ENCODE data around the gene DKK1.
"Not testable (repeated sequence)": the region's sequence is repeated elsewhere in the genome, so short reads cannot be mapped to it uniquely, and the experiment has no call there.

The DKK1 gene

DNA sequence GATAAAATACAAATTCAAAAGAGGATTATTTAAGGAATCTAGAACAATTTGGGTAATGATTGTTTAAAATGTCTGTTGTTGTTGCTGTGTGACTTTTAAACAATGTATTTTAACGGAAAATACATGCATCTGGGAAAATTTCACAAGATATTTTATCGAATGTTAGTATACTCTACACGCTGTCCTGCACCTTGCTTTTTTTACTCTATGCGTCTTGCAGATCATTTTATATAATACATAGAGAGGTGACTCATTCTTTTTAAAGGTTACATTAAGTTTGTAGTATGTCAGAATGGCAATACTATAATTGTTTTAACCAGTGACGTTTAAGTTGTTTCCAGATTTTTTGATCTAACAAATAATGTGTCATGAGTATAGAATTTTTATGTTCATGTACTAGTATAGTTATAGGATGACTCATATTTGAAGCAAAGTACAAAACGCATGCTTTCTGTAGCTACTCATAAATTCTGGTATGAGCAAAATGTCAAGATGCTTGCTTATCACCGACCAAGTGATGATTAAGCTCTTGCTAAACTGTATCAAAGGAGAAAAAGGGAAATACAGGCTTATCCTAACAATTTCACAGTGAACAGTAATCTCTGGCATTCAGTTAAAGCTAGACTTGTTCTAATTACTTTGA lies 4.9 kb downstream of the DKK1 start:
- DNase-seq = no peak

DNA sequence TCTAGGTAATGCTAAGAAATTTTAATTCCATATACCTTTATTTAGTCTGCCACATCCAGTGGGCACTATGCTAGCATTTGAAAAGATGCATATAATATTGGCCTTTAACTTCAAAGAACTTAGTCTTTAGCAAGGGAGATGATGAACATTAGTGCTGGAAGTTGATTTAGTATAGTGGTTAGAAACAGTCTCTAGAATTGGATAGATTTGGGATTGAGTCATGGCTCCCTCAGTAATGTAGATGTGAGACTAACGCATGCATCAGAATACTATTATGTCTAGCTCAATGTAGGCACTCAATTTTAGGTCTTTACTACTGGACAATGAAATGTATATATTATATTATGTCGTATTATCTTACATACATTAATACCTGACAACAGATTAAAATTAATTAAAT lies 5.8 kb downstream of the DKK1 start:
- DNase-seq = no peak

DNA sequence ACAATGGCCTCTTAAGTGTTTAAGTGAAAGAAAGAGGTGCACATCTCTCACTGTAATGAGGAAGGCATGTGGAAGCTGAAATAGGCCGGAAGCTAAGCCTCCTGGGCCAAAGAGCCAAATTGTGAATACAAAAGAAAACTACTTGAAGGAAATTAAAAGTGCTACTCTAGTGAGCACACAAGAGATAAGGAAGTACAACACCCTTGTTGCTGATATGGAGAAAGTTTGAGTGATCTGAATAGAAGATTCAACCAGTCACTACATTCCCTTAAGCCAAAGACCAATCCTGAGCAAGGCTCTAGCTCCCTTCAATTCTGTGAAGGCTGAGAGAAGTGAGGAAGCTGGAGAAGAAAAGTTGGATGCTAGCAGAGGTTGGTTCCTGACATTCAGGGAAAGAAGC lies 8.2 kb downstream of the DKK1 start:
- DNase-seq = no peak

DNA sequence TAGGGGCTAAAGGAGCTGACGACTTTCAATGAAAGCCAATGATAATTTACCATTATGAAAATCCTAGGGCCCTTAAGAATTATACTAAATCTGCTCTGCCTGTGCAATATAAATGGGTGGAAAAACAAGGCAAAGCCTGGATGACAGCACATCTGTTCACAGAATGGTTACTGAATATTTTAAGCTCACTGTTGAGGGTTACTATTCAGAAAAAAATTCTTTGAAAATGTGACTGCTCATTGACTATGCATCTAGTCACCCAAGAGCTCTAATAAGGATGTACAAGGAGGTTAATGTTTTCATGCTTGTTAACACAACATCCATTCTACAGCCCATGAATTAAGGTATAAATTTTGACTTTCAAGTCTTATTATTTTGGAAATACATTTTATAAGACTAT lies 8.9 kb downstream of the DKK1 start:
- DNase-seq = no peak

DNA sequence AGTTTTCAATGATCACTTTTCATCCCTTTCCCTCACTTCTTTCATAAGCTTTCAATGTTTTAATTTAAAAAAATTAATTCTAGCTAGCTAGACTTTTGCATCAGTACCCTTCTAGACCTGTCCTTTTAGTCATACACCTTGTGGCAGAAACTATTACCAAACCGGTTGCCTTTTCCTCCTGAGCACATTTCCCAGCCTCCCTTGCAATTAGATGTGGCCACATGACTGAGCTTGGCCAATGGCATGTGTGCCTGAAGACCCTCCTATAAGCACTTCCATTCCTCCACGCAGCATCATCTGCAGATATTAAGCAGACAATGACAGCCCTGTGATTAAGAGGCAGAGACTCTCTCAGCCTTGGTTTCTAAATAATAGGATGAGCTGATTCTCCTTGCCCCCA lies 12.3 kb downstream of the DKK1 start:
- no peak for DNase-seq

DNA sequence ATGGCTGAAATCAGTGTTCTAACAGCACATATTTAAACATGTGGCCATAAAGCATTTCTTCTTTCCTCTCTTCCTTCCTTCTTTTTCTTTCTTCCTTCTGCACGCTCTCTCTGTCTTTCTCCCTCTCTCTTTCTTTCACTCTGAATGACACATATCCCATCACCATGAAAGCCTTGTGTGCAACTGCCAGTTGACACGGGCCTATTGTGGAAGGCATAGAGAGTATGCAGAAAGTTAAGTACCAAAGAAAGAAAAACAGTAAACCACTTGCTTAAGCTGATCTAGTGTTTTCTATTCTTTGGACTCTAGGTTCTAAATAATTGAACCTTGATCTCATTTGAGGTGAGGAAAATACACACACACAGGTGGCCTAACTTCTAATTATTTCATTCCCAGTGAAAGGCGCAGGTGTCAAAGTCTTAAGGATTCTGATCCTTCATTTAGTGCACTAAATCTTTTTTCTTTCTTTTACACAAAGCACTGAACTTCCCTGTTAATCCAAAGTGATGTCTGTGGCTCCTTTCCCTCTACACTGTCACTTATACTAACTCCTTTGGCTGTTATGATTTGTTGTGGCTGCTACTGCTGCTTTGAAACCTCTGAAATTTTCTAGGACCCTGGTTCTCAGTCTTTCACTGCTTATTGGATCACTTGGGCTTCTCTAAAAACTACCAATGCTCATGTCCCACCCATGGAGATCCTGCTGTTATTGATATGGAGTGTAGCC lies 17.7 kb downstream of the DKK1 start:
- no peak for DNase-seq

DNA sequence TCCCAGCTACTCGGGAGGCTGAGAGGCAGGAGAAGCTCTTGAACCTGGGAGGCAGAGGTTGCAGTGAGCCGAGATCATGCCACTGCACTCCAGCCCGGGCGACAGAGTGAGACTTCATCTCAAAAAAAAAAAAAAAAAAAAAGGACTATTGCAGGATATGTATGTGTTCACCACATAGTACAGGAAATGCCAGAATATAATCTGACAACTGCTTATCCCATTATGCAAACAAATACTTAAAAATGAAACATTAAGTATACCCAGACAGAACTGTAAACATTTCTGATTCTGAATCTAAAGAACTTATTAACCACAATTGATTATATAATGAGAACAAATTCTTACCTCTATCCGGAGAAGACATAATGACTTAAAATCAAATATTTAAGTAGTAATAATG lies 18.7 kb downstream of the DKK1 start:
- no peak for DNase-seq

DNA sequence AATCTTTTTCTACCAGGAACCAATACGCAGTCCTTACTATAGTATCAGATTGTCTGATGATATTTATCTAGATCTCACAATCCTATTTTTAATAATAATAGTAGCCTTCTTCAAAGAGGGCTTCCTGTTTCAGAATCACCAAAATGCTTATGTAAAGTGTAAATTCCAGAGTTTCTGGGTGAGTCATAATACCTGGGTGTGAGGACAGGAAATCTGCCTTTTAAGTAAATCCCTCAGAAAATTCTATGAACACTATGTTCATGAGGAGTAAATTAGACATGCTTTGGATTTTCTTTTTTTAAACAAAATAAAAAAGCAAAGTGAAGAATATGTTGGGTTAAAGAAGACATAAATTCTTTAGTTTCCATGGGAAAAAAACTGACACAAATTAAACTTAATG lies 20.5 kb downstream of the DKK1 start:
- no peak for DNase-seq

DNA sequence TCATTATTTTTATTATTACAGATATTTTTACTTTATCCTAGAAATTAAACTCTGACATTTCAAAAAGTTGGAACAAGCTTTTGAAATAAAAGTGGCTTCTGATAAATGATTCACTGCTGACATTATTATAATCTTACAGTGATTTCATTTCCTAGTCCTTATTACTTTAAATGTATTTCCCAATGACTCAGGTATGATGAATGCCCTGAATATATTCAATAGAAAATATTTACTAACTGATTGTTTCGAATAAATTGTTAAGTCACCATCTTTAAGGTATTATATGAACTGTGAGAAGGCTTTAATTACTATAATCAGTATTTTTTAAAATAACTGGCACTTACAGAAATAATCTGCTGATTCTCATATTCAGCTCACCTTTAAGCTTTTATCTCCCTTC lies 21.6 kb downstream of the DKK1 start:
- no peak for DNase-seq

DNA sequence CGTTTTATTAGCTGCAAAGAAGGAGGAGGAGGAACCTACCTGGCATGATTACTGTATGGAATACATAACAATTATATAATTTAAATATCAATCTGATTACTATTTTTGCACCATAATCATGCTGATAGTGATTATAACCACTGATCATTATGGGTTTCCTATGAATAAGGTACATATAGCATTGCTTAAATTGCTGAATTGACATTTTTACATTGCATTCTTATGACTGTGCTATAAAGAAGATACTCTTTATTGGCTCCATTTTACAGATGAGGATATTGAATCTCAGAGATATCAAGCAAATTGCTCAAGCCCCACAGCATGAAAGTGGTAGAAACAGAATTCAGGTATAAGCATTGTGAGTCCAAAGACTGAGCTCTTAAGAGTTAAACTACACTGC lies 23.1 kb downstream of the DKK1 start:
- no peak for DNase-seq

DNA sequence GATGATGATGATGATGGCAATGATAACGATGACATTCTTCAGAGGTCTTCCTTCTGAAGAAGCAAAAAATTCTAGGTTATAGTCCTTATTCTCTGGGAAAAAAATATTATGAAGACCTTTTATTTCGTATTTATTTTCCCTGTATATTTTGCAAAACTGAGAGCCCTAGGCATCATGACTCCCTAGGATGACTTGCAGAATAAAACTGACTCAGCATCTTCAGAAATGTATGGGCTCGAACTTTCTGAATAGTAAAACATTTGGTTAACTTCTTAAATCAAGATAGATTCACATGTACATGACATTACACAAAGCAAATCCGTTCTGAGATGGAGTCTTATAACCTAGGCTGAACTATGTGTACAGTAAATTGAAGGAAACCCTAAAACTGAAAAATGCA lies 29.4 kb downstream of the DKK1 start:
- no peak for DNase-seq

DNA sequence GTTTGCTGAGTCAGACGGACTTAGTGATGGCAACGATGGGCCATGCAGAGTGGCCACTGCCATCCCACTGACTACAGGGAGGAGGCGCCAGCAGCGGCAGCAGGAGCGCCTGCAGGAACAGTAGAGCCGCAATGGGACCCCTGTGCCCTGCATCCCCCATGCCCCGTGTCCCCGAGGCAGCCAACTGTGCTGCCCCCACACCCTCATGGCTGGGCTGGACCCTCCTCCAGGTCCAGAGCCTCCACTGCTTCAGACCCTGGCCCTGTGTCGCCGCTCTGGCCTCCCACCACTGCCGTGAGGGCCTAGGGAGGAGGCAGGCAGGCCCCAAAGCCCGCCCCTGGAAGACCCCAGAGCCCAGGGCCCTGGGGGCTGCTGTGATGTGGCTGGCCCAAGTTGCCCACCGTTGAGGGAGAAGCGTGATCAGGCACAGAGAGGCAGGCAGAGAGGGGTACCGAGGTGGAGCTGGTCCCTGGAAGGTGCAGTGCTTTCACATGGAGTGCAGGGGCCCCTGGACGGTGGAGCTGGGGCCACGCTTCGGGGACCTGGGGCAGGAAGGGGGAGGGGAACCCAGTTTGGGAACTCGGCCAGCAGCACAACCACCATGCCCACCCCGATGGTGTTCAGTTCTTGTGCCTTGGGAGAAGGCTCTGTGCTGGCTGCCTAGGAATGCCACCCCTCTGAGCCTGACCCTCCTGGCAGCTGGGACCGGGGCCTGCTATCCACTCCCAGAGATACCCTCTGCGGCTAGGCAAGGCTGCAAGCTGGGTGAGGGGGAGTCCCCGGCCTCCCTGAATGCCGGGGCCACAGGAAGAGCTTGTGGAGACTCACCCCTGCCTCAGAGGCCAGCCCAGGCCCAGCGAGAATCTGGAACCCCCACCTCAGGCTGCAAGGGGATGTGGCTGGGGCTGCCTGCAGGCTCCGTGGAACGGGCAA lies 32.6 kb downstream of the DKK1 start:
- no peak for DNase-seq

DNA sequence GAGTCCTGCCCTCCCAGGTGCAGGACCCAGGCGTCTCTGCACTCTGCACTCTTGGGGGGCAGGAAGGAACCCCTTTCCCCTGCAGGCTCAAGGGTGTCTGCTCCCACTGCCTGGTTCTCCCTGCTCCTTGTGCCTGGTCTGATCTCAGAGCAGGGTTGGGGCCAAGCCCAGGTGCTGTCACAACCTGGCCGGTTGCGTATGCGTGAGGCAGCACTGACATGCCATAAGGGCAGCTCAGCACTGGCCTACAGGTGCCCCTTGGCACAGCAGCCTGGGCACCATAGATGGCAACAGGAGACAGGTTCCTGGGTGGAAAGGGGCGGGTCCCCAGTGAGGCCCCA lies 33.2 kb downstream of the DKK1 start:
- DNase-seq = no peak

DNA sequence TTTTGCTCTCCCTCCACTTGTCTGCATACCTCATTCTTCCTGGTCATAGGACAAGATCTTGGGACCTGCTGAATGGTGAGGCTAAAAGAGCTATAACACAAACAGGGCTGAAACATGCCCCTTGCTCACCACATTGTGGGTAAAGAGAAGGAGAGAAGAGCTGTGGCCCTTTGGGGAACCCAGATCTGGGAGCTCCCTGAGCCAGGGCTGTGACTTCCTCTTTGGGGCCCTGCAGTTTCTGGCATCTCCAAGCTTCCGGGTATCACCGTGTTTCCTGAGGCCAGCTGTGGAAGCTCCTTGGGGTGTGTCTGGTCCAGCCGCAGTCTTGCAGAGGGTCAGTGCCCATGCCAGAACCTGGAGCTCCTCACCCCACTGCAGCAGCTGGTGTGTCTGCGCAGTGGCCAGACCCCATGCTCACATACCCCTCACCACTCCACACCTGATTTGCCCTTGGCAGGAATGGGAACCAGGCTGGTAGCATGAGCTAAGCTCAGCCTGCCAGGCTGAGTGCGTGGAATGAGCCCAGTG lies 34.0 kb downstream of the DKK1 start:
- DNase-seq = no peak

DNA sequence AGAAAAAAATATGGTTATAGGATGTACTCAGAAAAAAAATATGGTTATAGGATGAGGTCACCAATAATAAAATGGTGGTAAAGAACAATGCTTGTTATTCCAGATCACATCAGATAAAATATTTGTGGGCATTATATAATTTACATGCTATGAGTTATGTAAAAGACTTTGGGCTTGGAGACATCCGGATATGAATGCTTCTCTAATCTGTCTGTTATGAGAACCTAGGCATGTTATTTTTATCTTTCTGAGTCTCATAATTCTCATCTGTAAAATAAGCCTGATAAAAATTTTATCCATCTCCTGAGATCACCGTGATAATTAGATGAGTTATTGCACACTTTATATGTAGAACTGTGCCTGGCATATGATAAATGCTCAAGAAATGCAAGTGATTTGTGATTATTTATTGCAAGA lies 37.8 kb downstream of the DKK1 start:
- no peak for DNase-seq

DNA sequence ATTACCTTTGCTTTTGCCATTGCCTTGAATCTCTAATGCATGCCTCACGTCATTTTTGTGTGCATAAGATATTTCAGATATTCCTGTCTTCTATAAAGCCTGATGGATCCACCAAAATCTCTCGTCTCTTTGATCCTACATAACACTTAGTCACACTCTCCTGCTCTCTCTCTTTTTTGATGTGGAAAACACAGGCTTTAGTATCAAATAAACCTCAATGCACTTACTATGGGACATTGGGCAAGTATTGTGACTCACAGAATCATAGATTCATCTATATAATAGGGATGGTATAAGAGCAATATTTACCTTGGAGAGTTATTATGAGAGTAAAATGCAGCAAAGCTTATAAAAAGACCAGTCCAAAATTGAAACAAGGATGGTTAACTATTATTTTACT lies 39.1 kb downstream of the DKK1 start:
- DNase-seq = no peak

DNA sequence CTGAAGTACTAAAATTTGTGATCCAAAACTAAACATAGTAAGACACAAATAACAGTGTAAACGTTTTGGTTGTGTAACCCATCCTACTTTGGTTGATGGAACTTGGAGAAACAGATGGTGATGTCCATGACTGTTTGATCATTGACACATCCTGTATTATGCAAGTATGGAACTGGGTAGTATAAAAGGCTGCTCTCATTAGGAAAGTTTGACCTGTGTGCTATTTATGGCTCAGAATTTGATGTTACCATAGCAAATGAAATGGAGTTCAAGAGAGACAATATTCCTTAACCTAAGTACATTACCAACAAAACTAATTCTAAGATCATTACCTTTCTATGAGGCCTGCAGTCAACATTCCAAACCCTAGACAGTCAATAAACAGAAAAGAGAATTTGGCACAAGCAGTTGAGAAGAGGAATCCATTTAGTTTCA lies 39.9 kb downstream of the DKK1 start:
- no peak for DNase-seq

DNA sequence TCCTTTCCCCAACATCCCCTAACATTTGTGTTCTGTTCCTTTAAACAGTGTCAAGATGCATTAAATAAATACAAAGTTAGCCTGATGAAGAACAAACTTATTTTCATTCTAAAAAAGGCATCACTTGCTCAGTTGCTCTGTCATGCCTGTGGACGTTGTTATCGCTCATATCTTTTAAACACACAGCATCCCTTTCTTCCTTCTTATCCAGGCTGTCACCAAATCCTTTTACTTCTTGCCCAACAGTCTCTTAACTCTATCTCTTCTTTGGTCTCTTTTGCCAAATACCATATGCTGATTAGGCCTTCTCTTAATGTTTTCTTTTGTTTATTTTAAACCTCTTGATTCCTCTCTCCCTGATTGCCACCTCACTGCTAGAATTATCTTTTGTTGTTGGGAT lies 43.9 kb downstream of the DKK1 start:
- no peak for DNase-seq

DNA sequence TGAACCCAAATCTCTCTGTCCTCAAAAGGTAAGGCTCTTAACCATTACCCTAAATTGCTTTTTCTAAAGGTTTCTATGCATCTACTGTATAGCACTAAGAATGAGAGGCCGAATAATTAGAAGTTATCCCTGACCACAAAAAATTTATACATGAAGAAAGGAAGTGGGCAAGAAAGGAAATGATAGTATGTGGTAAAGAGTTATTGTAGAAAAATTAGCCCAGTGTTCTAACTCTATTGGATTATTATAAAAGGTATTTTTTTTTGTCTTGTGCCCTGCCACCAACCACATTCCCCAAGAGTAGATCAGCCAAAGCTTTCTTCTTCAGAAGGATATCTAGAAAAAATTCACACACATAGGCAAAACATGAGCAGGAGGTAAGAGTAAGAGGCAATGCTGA lies 45.4 kb downstream of the DKK1 start:
- no peak for DNase-seq

DNA sequence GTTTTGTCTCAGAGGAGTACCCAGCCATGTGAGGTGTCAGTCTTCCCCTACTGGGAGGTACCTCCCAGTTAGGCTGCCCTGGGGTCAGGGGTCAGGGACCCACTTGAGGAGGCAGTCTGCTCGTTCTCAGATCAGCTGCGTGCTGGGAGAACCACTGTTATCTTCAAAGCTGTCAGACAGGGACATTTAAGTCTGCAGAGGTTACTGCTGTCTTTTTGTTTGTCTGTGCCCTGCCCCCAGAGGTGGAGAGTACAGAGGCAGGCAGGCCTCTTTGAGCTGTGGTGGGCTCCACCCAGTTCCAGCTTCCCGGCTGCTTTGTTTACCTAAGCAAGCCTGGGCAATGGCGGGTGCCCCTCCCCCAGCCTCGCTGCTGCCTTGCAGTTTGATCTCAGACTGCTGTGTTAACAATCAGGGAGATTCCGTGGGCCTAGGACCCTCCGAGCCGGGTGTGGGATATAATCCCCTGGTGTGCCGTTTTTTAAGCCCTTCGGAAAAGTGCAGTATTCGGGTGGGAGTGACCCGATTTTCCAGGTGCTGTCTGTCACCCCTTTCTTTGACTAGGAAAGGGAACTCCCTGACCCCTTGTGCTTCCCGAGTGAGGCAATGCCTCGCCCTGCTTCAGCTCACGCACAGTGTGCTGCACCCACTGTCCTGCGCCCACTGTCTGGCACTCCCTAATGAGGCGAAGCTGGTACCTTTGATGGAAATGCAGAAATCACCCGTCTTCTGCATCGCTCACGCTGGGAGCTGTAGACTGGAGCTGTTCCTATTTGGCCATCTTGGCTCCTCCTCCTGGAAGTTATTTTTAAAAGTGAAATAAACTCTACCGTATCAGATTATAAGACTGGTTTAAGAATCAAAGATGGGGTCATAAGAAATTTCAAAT lies 51.7 kb downstream of the DKK1 start:
- DNase-seq = not testable (repeated sequence)
